OCI-M2 (cell line): Measurements from ENCODE around the gene MRAP.
"Not testable (repeated sequence)": the region's sequence is repeated elsewhere in the genome, so short reads cannot be mapped to it uniquely, and the experiment has no call there.

Experiments
- DNase-seq: peaks from one replicate; lab custom pipeline; 2025; ENCODE audit not compliant: unreplicated experiment; lab: John Stamatoyannopoulos, UW

MRAP gene

GRCh38 chr21:32299695-32300094 is 1.0 kb downstream of the MRAP start:
- DNase-seq: no peak

- no peak for DNase-seq
These were observed 1.5 kb downstream of the MRAP start for GRCh38 chr21:32300117-32300681.

DNA sequence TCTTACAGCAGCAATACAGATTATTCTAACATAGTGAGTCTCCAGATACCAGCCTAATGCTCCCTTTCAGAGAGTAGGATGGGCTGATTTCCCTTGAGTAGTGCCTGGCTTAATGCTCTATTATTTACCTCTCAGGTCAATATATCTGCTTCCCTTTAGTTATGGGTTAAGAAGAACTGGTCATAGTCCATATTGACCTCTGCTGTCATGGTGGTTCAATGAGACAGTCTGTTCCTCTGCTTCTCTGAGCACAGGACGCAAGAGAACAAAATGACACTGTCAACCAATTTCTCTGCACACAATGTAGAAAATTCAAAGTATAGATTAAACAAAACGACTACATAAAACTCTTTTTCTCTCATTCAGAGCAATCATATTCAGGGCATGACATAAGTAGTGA is 2.9 kb downstream of the MRAP start:
- DNase-seq: no peak

DNA sequence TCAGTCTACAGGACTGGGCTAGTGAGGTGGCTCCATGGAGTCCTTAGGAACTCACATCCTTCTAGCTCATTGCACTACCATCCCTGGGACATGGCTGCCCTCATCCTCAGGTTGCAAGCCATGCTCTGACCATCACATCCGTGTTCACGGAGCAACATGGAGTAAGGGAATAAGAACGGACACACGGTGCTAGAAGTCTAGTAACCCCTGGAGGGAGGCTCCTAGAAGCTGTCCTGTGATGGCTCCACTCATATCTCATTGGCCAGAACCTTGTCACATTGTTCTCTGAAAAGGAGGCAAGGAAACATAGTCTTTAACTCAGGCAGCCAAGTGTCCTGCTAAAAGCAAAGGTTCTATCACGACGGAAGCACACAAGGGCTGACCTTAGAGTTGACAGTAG is 3.9 kb downstream of the MRAP start:
- no peak for DNase-seq

- no peak for DNase-seq
These were observed 4.7 kb downstream of the MRAP start for GRCh38 chr21:32303385-32303784.

DNA sequence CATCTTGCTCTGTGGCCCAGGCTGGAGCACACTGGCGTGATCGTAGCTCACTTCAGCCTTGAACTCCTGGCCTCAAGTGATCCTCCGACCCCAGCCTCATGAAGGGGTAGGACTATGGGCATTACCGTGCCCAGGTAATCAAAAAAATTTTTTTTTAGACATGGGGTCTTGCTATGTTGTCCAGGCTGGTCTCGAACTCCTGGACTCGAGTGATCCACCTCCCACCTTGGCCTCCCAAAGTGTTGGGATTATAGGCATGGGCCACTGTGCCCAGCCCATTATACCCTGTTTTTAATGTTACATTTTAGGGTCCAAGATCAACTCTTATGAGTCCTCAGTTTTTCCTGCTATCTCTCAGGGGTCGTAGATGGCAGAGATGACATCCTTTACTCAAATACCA is 6.3 kb downstream of the MRAP start:
- DNase-seq: no peak

- no peak for DNase-seq
These were observed 7.5 kb downstream of the MRAP start for GRCh38 chr21:32306021-32306780.

DNA sequence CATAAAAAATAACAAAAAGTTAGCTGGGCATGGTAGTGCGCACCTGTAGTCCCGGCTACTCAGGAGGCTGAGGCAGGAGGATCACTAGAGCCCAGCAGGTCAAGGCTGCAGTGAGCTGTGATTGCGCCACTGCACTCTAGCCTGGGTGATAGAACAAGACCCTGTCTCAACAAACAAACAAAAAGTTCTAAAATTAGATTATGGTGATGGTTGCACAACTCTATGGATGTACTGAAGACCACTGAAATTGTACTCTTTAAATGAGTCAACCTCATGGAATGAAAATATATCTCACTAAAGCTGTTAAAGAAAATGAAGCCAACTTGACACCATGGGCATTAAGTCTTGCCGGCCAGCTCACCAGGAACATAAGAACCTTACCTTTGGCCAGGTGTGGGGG is 9.1 kb downstream of the MRAP start:
- DNase-seq: no peak

GRCh38 chr21:32308696-32309095 is 10.0 kb downstream of the MRAP start:
- no peak for DNase-seq

DNA sequence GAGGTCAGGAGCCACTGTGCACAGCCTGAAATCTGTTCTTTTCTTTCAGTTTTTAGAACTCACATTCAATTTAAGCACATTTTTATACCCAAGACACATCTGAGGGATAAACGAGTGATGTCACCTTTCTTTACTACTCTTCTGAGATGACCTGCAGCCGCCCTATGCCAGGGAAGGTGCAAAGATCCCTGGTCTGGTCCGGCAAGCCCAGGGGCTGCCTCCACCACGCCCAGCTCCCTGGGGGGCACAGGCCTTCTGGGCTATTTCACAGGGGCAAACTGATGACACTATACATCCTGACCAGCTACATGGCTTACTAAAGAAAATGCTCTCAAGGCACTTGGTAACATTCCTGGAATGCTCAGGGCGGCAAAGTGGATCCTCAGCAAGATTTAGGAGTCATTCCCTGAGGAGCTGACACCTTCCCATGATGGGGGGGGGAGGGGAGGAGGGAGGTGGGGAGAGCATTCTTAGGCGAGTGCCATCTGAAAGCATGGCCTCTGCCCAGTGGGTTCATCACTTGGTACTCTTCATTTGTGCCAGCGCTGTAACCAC is 11.3 kb downstream of the MRAP start:
- no peak for DNase-seq

GRCh38 chr21:32310976-32311375 is 12.3 kb downstream of the MRAP start:
- DNase-seq: not testable (repeated sequence)

DNA sequence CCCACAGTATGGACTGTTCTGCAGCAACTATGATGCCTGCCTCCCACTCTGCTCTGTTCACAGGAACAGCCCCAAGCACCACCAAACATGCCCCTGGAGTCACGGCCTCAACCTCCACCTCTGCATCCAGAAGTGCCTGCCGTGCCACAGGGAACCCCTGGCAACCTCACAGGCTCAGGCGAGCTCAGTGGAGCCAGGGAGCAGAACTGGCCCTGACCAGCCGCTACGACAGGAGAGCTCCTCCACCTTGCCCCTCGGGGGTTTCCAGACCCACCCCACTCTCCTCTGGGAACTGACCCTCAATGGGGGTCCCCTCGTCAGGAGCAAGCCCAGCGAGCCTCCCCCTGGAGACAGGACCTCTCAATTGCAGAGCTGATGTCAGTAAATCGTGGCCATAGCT is 13.0 kb downstream of the MRAP start:
- DNase-seq: no peak

- no peak for DNase-seq
These were observed 13.7 kb downstream of the MRAP start for GRCh38 chr21:32312326-32312725.

- no peak for DNase-seq
These were observed 14.3 kb downstream of the MRAP start for GRCh38 chr21:32312976-32313375.

DNA sequence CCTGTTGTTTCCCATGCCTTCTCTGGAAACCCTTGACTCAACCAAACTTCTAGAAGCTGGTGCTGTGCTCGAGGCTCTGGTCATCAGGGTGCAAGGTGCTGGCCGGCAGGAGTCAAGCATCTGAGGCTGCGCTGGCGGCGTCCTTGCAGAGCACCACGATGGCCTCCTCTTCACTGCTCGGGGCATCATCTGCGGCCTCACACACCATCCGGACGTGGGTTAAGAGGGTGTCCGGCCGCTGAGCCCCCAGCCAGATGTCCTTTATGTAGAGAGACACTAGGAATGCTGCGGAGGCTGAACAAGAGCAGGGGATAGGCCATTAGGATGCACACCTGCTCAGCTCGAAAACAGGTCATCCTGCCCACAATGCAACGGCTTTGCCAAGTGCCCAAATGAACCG is 16.2 kb downstream of the MRAP start:
- DNase-seq: no peak

DNA sequence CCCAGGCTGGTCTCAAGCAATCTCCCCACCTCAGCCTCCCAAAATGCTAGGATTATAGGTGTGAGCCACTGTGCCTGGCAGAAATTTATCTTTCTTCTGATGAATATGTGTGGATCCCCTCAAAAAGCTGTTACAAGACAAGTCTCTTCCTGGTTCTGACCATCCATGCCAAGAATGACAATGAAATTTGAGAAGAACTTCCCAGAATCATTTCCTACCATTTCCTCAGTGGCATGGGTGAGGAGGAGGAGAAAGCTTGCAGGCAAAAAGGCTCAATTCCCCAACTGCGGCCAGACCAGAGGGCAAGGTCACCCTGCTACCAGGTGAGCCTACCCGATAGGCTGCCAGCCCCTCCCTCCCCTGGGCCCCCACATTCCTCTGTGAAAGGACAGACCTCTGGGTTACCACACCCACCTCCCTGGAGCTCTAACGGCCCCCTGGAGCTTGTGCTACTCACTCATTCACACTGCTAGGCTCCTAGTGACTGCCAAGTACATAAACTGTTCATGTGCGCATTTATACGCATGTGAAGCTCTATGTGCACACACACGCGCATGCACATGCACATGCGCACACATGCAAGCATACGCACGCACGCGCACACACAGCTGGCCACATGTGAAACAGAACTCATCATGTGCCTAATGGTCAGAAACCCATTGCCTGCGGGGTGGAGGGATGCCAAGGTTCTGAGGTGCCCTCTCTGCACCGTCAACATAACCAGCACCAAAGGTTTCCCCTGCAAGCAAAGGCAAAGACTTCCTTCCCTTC is 17.0 kb downstream of the MRAP start:
- DNase-seq: no peak

- DNase-seq: no peak
These were observed 17.9 kb downstream of the MRAP start for GRCh38 chr21:32316361-32317215.

GRCh38 chr21:32317726-32318125 is 19.1 kb downstream of the MRAP start:
- DNase-seq: no peak

DNA sequence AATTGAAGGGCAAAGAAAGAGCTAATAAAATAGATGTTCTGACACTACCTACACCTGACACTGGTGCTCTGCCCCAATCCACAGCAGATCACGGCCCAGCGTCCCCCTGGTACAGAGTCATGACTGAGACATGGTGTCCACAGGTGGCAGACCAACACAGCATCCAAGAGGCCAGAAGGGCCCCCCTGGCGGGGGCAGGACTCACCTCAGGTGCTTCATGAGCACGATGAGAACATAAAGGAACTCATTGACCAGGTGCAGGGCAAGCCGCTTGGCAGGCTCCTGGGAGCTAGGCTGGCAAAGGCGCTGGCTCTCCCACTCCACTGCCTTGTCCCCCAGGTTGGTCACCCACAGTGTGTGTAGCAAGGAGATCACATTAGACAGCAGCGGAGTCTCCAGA is 20.4 kb downstream of the MRAP start:
- no peak for DNase-seq

GRCh38 chr21:32320059-32320458 is 21.4 kb downstream of the MRAP start:
- no peak for DNase-seq

DNA sequence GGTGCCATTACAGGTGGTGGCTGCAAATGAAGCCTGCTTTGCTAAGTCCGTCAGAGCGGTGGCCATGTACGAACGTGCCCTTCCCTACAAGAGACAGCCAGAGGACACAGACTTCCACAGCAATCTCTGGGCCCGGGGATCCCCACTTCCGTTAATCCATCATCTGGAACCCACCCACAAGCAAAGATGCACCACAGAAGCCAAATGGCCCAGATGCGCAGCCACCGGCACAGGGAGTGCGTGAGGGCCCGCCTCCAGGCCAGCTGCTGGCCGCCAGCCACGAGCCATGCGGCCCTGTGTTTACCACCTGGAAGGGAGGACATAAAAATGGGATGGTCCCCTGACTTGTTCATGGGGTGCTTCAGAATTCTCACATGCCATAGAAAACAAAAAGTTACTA is 22.1 kb downstream of the MRAP start:
- DNase-seq: no peak
